ENCODE data around the gene RIPPLY3.
A peak's percentile ranks its signal among the peaks of the same experiment; 100 is the strongest.

The RIPPLY3 gene

DNA sequence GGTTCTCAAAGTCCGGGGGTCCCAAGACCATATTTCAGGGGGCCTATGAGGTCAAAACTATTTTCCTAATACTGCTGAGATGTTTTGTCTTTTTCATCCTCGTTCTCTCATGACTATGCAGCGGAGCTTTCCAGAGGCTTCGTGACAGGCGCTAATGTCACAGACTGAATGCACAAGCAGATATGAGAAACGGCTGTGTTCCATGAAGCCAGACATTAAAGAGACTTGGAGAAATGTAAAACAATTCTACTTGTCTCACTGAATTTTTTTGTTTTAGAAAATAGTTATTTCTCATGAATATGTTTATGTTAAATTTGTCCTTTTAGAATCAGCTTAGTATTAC, 56.1 kb downstream of the RIPPLY3 start:
- peak overlapping the region; percentile 24 for H3K4me3 ChIP-seq (ENCODE audit: low read depth, low read length, poor library complexity, severe bottlenecking)
- H3K4me1 ChIP-seq (ENCODE audit: insufficient read depth, low read length, severe bottlenecking): peaks cover 71% of the 10 kb centered on the region
- peaks cover 4% of the 10 kb centered on the region; the same call in 1 of the 2 replicates for H3F3A ChIP-seq (ENCODE audit: insufficient read depth, low read length)
- H3K4me2 ChIP-seq (ENCODE audit: low read length): peak overlapping the region; percentile 60
- no peaks in the 10 kb centered on the region for H4K20me1 ChIP-seq (ENCODE audit: insufficient read depth, low read length)
- H3K9me2 ChIP-seq (ENCODE audit: low read depth, low read length): no peaks in the 10 kb centered on the region
- H3K79me2 ChIP-seq (ENCODE audit: insufficient read depth, low read length): no peaks in the 10 kb centered on the region
- peak overlapping the region; percentile 32; the same call in 1 of the 2 replicates for H3K9ac ChIP-seq (ENCODE audit: low read length)
- TF ChIP-seq, protein P1, sequence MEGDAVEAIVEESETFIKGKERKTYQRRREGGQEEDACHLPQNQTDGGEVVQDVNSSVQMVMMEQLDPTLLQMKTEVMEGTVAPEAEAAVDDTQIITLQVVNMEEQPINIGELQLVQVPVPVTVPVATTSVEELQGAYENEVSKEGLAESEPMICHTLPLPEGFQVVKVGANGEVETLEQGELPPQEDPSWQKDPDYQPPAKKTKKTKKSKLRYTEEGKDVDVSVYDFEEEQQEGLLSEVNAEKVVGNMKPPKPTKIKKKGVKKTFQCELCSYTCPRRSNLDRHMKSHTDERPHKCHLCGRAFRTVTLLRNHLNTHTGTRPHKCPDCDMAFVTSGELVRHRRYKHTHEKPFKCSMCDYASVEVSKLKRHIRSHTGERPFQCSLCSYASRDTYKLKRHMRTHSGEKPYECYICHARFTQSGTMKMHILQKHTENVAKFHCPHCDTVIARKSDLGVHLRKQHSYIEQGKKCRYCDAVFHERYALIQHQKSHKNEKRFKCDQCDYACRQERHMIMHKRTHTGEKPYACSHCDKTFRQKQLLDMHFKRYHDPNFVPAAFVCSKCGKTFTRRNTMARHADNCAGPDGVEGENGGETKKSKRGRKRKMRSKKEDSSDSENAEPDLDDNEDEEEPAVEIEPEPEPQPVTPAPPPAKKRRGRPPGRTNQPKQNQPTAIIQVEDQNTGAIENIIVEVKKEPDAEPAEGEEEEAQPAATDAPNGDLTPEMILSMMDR (IDR thresholded peaks at IDR 0.05; ENCODE audit: low read length): no peak
- TF ChIP-seq EZH2 (IDR thresholded peaks at IDR 0.05; ENCODE audit: borderline replicate concordance, low read length): no peak
- H3K27me3 ChIP-seq (ENCODE audit: insufficient read depth, low read length): no peaks in the 10 kb centered on the region
- no peak overlapping the region for H2AFZ ChIP-seq (ENCODE audit: low read length)
- H3K9me3 ChIP-seq (ENCODE audit: low read length): no peaks in the 10 kb centered on the region
- H3K36me3 ChIP-seq (ENCODE audit: insufficient read depth, low read length): no peaks in the 10 kb centered on the region
- peak overlapping the region; percentile 85 for H3K27ac ChIP-seq (ENCODE audit: low read depth, low read length, poor library complexity, severe bottlenecking)

DNA sequence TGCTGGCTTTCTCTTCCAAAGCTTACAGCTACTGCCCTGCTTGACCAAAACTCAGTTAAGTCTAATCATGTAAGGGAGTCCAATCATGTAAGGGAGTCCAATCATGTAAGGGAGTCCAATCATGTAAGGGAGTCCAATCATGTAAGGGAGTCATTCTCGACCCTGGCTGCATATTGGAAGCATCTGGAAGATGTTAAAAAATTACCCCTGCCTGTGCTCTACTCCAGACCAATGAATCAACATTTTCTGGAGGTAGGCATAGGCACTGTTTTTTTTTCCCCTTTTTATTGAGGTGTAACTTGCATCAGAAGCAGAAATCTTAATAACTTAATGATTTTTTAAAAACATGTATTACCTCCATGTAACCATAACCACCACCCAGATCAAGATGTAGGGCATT, 56.9 kb downstream of the RIPPLY3 start:
- H3K27ac ChIP-seq (ENCODE audit: low read depth, low read length, poor library complexity, severe bottlenecking): peak overlapping the region; percentile 85
- peak overlapping the region; percentile 37; the same call in 1 of the 2 replicates for H3K9ac ChIP-seq (ENCODE audit: low read length)
- peak overlapping the region; percentile 62 for H3K4me2 ChIP-seq (ENCODE audit: low read length)
- H4K20me1 ChIP-seq (ENCODE audit: insufficient read depth, low read length): no peaks in the 10 kb centered on the region
- no peak overlapping the region for H2AFZ ChIP-seq (ENCODE audit: low read length)
- TF ChIP-seq EZH2 (IDR thresholded peaks at IDR 0.05; ENCODE audit: borderline replicate concordance, low read length): no peak
- TF ChIP-seq, protein P1 (IDR thresholded peaks at IDR 0.05; ENCODE audit: low read length): no peak
- H3K4me1 ChIP-seq (ENCODE audit: insufficient read depth, low read length, severe bottlenecking): peaks cover 65% of the 10 kb centered on the region
- no peaks in the 10 kb centered on the region for H3K36me3 ChIP-seq (ENCODE audit: insufficient read depth, low read length)
- H3K9me2 ChIP-seq (ENCODE audit: low read depth, low read length): no peaks in the 10 kb centered on the region
- H3K9me3 ChIP-seq (ENCODE audit: low read length): no peaks in the 10 kb centered on the region
- H3F3A ChIP-seq (ENCODE audit: insufficient read depth, low read length): peaks cover 4% of the 10 kb centered on the region; the same call in 1 of the 2 replicates
- H3K4me3 ChIP-seq (ENCODE audit: low read depth, low read length, poor library complexity, severe bottlenecking): peak overlapping the region; percentile 30
- H3K79me2 ChIP-seq (ENCODE audit: insufficient read depth, low read length): no peaks in the 10 kb centered on the region
- no peaks in the 10 kb centered on the region for H3K27me3 ChIP-seq (ENCODE audit: insufficient read depth, low read length)

DNA sequence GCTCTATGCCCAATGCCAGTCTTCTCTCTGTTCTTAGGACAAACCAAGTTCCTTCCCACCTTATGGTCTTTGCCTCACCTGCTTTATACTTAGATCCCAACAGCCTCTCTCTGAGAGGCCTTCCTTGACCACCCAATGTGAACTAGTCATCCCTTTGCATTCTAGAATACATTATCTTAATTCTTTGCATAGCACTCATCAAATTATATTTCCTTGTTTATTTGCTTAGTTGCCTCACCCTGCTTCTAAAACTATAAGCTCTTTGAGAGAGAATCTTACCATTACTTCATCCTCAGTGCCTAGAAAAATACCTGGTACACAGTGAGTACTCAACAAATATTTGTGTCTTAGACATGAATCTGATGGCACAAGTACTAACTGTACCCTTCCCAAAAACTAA, 58.3 kb downstream of the RIPPLY3 start:
- TF ChIP-seq, protein P1 (IDR thresholded peaks at IDR 0.05; ENCODE audit: low read length): no peak
- TF ChIP-seq EZH2 (IDR thresholded peaks at IDR 0.05; ENCODE audit: borderline replicate concordance, low read length): no peak
- no peaks in the 10 kb centered on the region for H3K27me3 ChIP-seq (ENCODE audit: insufficient read depth, low read length)
- H3K9me2 ChIP-seq (ENCODE audit: low read depth, low read length): no peaks in the 10 kb centered on the region
- peaks cover 4% of the 10 kb centered on the region; the same call in 1 of the 2 replicates for H3F3A ChIP-seq (ENCODE audit: insufficient read depth, low read length)
- H3K4me1 ChIP-seq (ENCODE audit: insufficient read depth, low read length, severe bottlenecking): peaks cover 63% of the 10 kb centered on the region
- H3K79me2 ChIP-seq (ENCODE audit: insufficient read depth, low read length): no peaks in the 10 kb centered on the region
- no peaks in the 10 kb centered on the region for H3K9me3 ChIP-seq (ENCODE audit: low read length)
- peak overlapping the region; percentile 62; the same call in 1 of the 2 replicates for H3K4me2 ChIP-seq (ENCODE audit: low read length)
- H3K27ac ChIP-seq (ENCODE audit: low read depth, low read length, poor library complexity, severe bottlenecking): peak overlapping the region; percentile 58
- H3K9ac ChIP-seq (ENCODE audit: low read length): no peak overlapping the region
- no peak overlapping the region for H3K4me3 ChIP-seq (ENCODE audit: low read depth, low read length, poor library complexity, severe bottlenecking)
- H2AFZ ChIP-seq (ENCODE audit: low read length): no peak overlapping the region
- no peaks in the 10 kb centered on the region for H4K20me1 ChIP-seq (ENCODE audit: insufficient read depth, low read length)
- no peaks in the 10 kb centered on the region for H3K36me3 ChIP-seq (ENCODE audit: insufficient read depth, low read length)
